GM12865 (cell line): ENCODE data around the gene TM9SF4.
A peak's percentile ranks its signal among the peaks of the same experiment; 100 is the strongest.

ENCODE experiments used
- DNase-seq: peaks from one replicate; pipeline ENCODE4 v3.0.0; 2010; ENCODE audit warnings: low read depth
- H3K4me3 ChIP-seq: 2 replicates; pipeline ENCODE4 v1.5.1; 2011; ENCODE audit warnings: mild to moderate bottlenecking, low read depth, low read length, control low read depth
- TF ChIP-seq, protein P1 (sequence below): IDR thresholded peaks from 2 replicates; pipeline ENCODE4 v1.5.1; 2011; ENCODE audit warnings: low read length, control low read depth, low read depth, inconsistent platforms; ENCODE audit not compliant: insufficient read depth; ENCODE audit errors: missing control alignments

The TM9SF4 gene

DNA sequence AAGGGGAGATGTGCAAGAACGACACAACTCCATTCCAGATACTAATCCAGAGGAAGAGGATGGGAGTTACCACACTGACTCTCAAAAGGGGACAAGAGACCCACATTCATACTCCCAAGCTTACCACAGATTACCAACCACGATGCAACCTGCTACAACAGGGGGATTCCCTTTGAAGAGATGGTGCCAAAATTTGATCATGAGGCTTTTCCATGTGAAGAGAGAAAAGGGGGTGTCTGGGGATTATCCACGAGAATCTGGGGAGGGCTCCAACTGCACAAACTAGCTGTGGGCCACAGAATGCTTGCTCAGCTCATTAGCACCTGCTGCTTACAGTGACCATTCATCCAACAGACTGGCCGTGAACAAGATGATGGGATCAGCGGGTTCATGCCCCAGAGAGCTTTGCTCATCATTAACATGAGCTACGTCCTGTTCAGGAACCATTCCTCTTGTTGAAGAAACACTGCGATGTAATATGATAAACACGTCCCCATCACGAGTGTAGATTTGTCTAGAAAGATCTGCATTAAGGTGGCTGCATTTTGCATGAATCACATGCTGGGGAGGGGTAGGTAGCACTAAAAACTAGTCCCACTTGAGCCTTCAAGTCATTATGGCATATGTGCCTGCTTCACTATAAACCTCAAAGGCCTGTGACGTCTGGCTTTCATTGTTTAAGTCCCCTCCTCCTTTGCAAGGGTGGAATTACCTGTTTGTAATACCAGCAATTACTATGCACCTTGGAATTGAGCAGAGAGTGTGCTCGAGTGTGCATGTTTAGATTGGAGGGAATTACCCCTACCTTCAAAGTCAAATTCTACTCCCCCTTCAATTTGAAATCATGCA, 94.1 kb downstream of the TM9SF4 start:
- TF ChIP-seq, protein P1, sequence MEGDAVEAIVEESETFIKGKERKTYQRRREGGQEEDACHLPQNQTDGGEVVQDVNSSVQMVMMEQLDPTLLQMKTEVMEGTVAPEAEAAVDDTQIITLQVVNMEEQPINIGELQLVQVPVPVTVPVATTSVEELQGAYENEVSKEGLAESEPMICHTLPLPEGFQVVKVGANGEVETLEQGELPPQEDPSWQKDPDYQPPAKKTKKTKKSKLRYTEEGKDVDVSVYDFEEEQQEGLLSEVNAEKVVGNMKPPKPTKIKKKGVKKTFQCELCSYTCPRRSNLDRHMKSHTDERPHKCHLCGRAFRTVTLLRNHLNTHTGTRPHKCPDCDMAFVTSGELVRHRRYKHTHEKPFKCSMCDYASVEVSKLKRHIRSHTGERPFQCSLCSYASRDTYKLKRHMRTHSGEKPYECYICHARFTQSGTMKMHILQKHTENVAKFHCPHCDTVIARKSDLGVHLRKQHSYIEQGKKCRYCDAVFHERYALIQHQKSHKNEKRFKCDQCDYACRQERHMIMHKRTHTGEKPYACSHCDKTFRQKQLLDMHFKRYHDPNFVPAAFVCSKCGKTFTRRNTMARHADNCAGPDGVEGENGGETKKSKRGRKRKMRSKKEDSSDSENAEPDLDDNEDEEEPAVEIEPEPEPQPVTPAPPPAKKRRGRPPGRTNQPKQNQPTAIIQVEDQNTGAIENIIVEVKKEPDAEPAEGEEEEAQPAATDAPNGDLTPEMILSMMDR = no peak
- no peak overlapping the region for H3K4me3 ChIP-seq
- no peak for DNase-seq

DNA sequence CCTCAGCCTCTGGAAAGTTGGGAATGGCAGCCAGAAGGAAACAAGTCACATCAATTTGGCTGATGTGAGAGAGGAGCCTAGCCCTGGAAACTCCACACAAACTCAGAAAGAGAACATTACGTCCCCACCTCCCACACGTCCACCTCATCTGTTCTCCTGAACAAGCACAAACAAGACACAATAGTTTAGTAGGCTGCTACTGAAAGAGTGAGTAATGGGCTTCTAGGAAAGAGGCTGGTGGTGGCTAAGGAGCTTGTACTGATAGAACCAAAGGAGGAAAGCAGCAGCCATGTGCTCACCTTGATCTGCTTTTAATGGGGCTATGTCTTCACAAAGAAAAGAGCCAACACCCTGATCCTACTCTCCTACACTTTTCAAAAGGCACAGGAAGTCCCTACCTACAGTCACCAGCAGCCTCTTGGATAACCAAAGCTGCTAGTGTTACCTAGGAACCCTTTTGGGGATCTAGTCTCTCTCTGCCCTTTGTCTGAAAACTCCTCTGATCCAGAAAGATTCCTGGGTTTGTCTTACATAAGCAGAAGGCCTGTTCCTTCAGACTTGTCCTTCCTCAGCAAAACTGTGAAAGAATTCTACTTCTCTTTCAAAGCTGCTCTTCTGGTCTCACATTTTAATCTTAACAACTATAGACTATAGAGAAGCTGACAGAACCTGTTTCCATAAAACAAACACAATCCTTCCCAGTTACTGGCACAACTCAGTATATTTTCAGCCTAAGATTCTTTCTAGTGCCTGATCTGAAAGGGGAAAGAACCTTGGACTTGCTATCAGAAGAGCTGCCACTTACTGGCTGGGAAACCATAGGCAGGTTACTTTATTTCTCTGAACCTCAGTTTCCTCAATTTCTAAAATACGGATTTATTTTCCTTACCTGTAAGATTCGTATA, 94.9 kb downstream of the TM9SF4 start:
- no peak overlapping the region; the same call in 1 of the 2 replicates for H3K4me3 ChIP-seq
- DNase-seq = no peak

DNA sequence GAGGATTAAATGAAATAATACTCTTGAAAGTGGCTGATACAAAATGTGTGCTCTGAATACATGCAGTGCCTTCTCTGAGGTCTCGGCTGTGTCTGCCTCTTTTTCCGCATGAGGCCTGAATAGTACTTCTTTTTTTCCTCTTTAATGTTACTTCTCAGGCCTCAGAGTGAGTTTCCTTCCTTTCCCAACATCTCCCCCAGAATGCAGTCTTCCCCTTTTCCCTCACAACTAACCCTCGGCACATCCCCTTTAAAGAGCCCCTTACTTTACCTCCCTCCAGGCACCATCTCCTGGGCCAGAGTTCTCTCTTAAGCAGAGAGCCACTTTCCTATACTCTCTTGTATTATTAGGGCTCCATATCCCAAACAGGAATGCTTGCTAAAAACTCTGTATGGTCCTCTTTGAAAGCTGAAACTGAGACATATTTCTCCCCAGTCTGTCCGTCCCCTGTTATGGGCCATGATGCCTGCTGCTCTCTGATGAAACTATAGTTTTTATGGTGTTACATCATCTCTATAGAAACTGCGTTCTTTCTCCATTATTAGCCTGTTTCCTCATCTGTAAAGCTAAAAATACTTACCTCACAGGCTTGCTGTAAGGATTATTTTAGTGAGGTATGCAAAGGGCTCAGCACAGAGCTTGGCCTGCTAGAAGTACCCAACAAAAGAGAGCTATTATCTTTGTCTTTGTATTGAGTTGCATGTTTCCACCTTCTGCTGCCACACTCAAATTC, 95.8 kb downstream of the TM9SF4 start:
- DNase-seq = peak; percentile 33
- TF ChIP-seq, protein P1 = no peak
- H3K4me3 ChIP-seq = peak overlapping the region; percentile 96

More for the DNA sequence above, 94.9 kb downstream of the TM9SF4 start:
- TF ChIP-seq, protein P1 = no peak

DNA sequence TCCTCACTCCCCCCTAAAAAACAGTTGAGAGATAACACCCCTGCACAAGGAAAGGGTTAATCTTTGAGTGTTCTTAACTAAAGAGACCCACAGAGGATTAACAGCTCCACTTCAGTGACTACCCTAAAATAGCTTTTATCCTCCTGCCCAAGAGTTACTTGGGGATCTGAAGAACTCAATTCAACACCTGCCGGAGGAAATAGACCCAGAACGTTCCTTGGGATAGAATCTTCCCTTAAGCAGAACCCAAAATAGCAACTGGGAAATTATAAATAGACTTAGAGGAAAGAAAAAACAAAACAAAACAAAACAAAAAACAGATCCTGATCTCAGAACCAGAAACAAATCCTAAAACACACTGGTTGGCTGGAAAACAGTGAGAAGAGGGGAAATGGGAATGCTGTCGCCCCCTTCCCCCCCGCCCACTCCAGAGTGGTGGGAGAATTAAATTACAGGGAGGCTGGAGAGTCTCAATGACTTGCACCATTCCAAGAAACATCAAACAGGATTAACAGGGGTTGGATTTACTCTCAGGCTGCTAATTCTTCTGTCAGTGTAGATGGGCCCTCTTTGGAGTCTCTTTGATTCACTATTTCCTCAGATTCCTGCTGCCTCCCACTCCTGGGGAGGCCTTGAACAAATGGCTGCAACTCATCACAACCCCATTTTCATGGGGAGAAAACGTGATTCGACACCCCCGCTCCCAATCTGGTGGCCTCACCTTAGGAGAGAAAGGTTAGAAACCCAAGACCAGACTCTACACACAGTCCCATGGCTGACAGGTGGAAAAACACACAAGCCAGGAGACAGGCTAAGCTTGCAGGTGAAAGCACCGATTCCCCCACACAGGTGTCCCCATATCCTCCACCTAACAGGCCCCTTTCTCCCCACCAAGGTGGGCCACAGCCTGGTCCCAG, 96.6 kb downstream of the TM9SF4 start:
- TF ChIP-seq, protein P1 = no peak
- peak overlapping the region; percentile 96 for H3K4me3 ChIP-seq
- DNase-seq = no peak

DNA sequence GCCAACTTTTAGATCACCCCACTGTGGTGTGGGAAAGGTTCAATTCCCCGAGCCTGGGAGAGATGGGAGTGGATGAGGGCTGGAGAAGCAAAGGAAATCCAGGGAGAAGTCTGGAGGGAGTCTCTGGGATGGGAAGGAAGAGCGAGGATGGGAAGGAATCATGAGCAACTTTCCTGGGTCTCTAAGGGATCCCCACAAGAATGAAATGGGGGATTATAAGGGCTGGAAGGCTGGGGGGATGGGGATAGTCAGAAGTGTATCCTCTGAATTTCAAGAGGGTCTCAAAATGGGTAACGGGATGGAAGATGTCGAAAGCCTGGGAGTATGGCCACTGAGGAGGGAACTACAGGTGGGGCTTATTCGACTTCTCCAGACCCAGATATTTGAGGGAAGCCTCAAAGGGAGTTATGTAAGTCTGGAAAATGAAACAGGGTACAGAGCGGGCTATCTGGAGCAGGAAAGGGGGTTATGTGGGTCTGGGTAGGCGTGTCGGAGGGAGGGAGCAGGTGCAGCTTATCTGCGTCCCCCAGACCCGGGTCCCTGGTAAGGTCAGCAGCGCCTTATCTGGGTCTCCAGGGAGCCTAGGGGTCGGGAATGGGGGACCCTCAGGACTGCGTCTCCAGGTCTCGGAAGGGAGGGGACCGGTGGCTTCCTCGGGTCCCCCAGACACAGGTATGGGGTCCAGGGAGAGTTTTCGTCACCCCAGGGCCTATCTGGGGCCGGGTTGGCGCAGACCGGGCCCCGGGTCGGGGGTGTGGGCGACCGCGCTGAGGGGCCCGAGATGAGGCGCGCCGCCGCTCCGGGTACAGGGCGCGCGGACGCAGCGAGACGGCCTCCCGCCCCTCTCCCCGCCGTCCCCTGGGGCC, 97.5 kb downstream of the TM9SF4 start:
- TF ChIP-seq, protein P1 = no peak
- H3K4me3 ChIP-seq = peak overlapping the region; percentile 96
- peak; percentile 31 for DNase-seq
